Nephron progenitor cell (in vitro differentiated cells): Measurements from ENCODE around the gene MTG2.

ENCODE experiments used
- DNase-seq: peaks from one replicate; pipeline ENCODE4 v3.0.0; 2021
- H3K27ac Mint-ChIP-seq: 2 replicates; pipeline ENCODE4 v1.8.0; 2021; ENCODE audit warnings: mild to moderate bottlenecking, moderate library complexity, mixed read lengths
- H3K27me3 Mint-ChIP-seq: 2 replicates; pipeline ENCODE4 v1.8.0; 2021; ENCODE audit warnings: mild to moderate bottlenecking, low read depth, mixed read lengths; ENCODE audit not compliant: poor library complexity
- H3K36me3 Mint-ChIP-seq: 2 replicates; pipeline ENCODE4 v1.8.0; 2021; ENCODE audit warnings: low read depth, mixed read lengths
- H3K4me1 Mint-ChIP-seq: 2 replicates; pipeline ENCODE4 v1.8.0; 2021; ENCODE audit warnings: mixed read lengths
- H3K4me3 Mint-ChIP-seq: 2 replicates; pipeline ENCODE4 v1.8.0; 2021; ENCODE audit warnings: mild to moderate bottlenecking, moderate library complexity, mixed read lengths
- H3K9me3 Mint-ChIP-seq: 2 replicates; pipeline ENCODE4 v1.8.0; 2021; ENCODE audit warnings: mild to moderate bottlenecking, moderate library complexity, mixed read lengths
- CTCF ChIP-seq: fragments of 200-600 bp; sonication (generic); IDR thresholded peaks from 2 replicates; pipeline ENCODE4 v1.5.0; 2021; ENCODE audit warnings: antibody characterized with exemption

The MTG2 gene

GRCh38 chr20:62136283-62137091 is 46.3 kb upstream of the MTG2 start:
- peaks cover 14% of the 10 kb centered on the region for H3K4me1 Mint-ChIP-seq
- no peak overlapping the region for H3K4me3 Mint-ChIP-seq
- H3K27me3 Mint-ChIP-seq = peaks cover 3% of the 10 kb centered on the region
- H3K27ac Mint-ChIP-seq = peak overlapping the region; percentile 92
- H3K9me3 Mint-ChIP-seq = no peaks in the 10 kb centered on the region
- peak; percentile 67 for DNase-seq
- TF ChIP-seq CTCF = peak; percentile 76
- peaks cover 58% of the 10 kb centered on the region for H3K36me3 Mint-ChIP-seq

GRCh38 chr20:62137092-62137384 is 45.8 kb upstream of the MTG2 start:
- Mint-ChIP-seq H3K27me3 (peaks cover 3% of the 10 kb centered on the region), H3K9me3 (no peaks in the 10 kb centered on the region), H3K36me3 (peaks cover 54% of the 10 kb centered on the region), H3K27ac (peak overlapping the region; percentile 44), H3K4me1 (peaks cover 20% of the 10 kb centered on the region), H3K4me3 (no peak overlapping the region)
- peak; percentile 21 for TF ChIP-seq CTCF
- DNase-seq = no peak

- peaks cover 24% of the 10 kb centered on the region for H3K4me1 Mint-ChIP-seq
- peaks cover 3% of the 10 kb centered on the region for H3K27me3 Mint-ChIP-seq
- DNase-seq = no peak
- H3K27ac Mint-ChIP-seq = peak overlapping the region; percentile 92
- no peaks in the 10 kb centered on the region for H3K9me3 Mint-ChIP-seq
- TF ChIP-seq CTCF = no peak
- H3K36me3 Mint-ChIP-seq = peaks cover 48% of the 10 kb centered on the region
- H3K4me3 Mint-ChIP-seq = no peak overlapping the region
Observed at GRCh38 chr20:62137478-62138203, 45.2 kb upstream of the MTG2 start.

GRCh38 chr20:62138204-62138543 is 44.7 kb upstream of the MTG2 start:
- peaks cover 3% of the 10 kb centered on the region for H3K27me3 Mint-ChIP-seq
- no peaks in the 10 kb centered on the region for H3K9me3 Mint-ChIP-seq
- DNase-seq = no peak
- H3K4me3 Mint-ChIP-seq = no peak overlapping the region
- H3K4me1 Mint-ChIP-seq = peaks cover 24% of the 10 kb centered on the region
- no peak for TF ChIP-seq CTCF
- H3K27ac Mint-ChIP-seq = peak overlapping the region; percentile 92
- H3K36me3 Mint-ChIP-seq = peaks cover 48% of the 10 kb centered on the region

GRCh38 chr20:62138912-62139311 is 43.9 kb upstream of the MTG2 start:
- H3K4me1 Mint-ChIP-seq = peaks cover 24% of the 10 kb centered on the region
- H3K27me3 Mint-ChIP-seq = peaks cover 3% of the 10 kb centered on the region
- DNase-seq = no peak
- no peaks in the 10 kb centered on the region for H3K9me3 Mint-ChIP-seq
- peaks cover 47% of the 10 kb centered on the region for H3K36me3 Mint-ChIP-seq
- TF ChIP-seq CTCF = no peak
- peak overlapping the region; percentile 32 for H3K27ac Mint-ChIP-seq
- H3K4me3 Mint-ChIP-seq = no peak overlapping the region
